ENCODE measurements around the gene TOX2. TPM values are rescaled to one million over a fixed set of nuclear protein-coding genes. Genes with fewer than 3 reads are reported as not detected.

TOX2 gene
- total RNA-seq, 2 donors from 2014 or later: 8.8 to 52.8 TPM

- H3K27ac ChIP-seq: no peak overlapping the region
- no peaks in the 10 kb centered on the region for H3K36me3 ChIP-seq
- DNase-seq (ENCODE audit: low spot score): no peak
- intact Hi-C loops (cut with DNase I): no loop called here
- no peaks in the 10 kb centered on the region for H3K27me3 ChIP-seq (replicated peaks; ENCODE audit: insufficient read depth)
- H3K9me3 ChIP-seq: no peaks in the 10 kb centered on the region
- TF ChIP-seq CTCF (IDR thresholded peaks at IDR 0.05): no peak
- no peak for TF ChIP-seq POLR2AphosphoS5 (IDR thresholded peaks at IDR 0.05)
- no peak for TF ChIP-seq POLR2A (IDR thresholded peaks at IDR 0.05)
- H3K4me1 ChIP-seq (replicated peaks): no peaks in the 10 kb centered on the region
- WGBS: 89% methylated on average over 1 of the region's 1 CpG
- H3K4me3 ChIP-seq: no peak overlapping the region
Measured at GRCh38 chr20:43942201-43942590, 27.5 kb downstream of the TOX2 start.

DNA sequence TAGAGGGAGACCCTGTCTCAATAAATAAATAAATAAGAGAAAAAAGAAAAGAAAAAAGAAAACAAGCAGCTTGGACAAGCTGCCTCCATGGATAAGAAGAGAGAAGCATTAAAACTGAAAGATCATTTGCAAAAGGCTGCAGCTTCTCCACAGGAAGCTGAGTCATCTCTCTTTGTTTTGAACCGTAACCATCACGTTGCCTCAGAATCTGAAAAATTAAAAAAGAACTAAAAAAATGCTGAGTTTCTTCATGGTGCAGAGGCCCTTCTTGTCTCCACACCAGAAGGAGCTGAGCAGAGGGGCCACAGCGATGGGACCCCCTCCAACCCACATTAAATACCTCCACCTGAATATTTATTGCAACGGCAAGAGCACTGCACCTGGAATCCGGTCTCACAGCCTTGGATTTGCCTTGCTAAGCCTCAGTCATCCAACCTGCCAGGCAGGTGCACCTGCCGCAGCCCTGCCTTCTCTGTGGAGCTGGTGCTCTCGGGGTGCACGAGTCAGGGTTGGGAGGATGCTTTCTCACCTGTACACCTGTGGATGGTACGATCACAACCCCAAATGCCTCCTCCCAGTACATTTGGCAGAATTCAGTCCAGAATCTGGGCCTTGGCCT lies 28.1 kb downstream of the TOX2 start:
- 32% methylated on average over 9 of the region's 9 CpGs for WGBS
- no peak for TF ChIP-seq CTCF (IDR thresholded peaks at IDR 0.05)
- TF ChIP-seq POLR2AphosphoS5 (IDR thresholded peaks at IDR 0.05): no peak
- no peak for TF ChIP-seq POLR2A (IDR thresholded peaks at IDR 0.05)
- no peak for DNase-seq (ENCODE audit: low spot score)
- intact Hi-C loops (cut with DNase I): no loop called here
- no peaks in the 10 kb centered on the region for H3K27me3 ChIP-seq (replicated peaks; ENCODE audit: insufficient read depth)
- H3K36me3 ChIP-seq: no peaks in the 10 kb centered on the region
- H3K27ac ChIP-seq: no peak overlapping the region
- no peak overlapping the region for H3K4me3 ChIP-seq
- H3K4me1 ChIP-seq (replicated peaks): no peaks in the 10 kb centered on the region
- H3K9me3 ChIP-seq: no peaks in the 10 kb centered on the region

GRCh38 chr20:43943725-43944124 lies 29.1 kb downstream of the TOX2 start:
- intact Hi-C loops (cut with DNase I): no loop called here
- H3K4me1 ChIP-seq (replicated peaks): no peaks in the 10 kb centered on the region
- no peak overlapping the region for H3K4me3 ChIP-seq
- no peak overlapping the region for H3K27ac ChIP-seq
- no peaks in the 10 kb centered on the region for H3K9me3 ChIP-seq
- H3K36me3 ChIP-seq: no peaks in the 10 kb centered on the region
- no peak for DNase-seq (ENCODE audit: low spot score)
- WGBS: 96% methylated on average over 5 of the region's 5 CpGs
- H3K27me3 ChIP-seq (replicated peaks; ENCODE audit: insufficient read depth): no peaks in the 10 kb centered on the region
- TF ChIP-seq POLR2AphosphoS5 (IDR thresholded peaks at IDR 0.05): no peak
- TF ChIP-seq CTCF (IDR thresholded peaks at IDR 0.05): no peak

DNA sequence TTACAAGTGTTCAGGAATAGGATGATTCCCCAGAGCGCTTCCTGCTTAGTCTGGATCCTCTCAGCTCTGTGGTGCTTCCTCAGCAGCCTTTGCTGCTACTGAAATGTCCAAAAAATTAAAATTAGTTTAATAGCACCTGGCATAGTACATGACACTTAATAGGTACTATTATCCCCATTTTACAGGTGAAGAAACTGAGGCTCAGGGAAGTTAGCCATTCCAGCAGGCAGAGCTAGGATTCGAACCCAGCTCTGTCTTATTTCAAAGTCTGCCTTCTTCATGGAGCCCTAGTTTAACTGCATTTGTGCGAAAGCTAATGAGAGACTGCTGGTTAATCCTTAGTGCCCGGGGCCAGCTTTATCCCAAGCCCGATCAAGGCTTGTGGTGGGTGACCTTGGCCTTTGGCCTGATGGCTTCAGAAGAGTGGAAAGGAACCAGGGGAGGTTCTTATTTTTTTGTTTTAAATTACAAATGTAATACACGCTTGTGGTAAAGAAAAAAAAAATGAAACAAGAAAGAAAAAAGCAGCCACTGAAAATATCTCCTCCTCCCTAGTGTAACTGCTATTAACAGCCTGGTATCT lies 30.1 kb downstream of the TOX2 start:
- Histone ChIP-seq H3K4me3 (no peak overlapping the region), H3K9me3 (no peaks in the 10 kb centered on the region)
- 85% methylated on average over 6 of the region's 6 CpGs for WGBS

More for the DNA sequence above, 30.1 kb downstream of the TOX2 start:
- DNase-seq (ENCODE audit: low spot score): no peak
- intact Hi-C loops (cut with DNase I): no loop called here
- Histone ChIP-seq H3K4me1 (replicated peaks) (no peaks in the 10 kb centered on the region), H3K27me3 (replicated peaks; ENCODE audit: insufficient read depth) (no peaks in the 10 kb centered on the region), H3K27ac (no peak overlapping the region), H3K36me3 (no peaks in the 10 kb centered on the region)
- TF ChIP-seq CTCF (IDR thresholded peaks at IDR 0.05) (no peak), POLR2A (IDR thresholded peaks at IDR 0.05) (no peak), POLR2AphosphoS5 (IDR thresholded peaks at IDR 0.05) (no peak)

All from prostate gland (tissue), 2 donors.